HUES64 (cell line): ENCODE data around the gene CFAP97. TPM values are rescaled to one million over a fixed set of nuclear protein-coding genes. Genes with fewer than 3 reads are reported as not detected.
"Not testable (repeated sequence)": the region's sequence is repeated elsewhere in the genome, so short reads cannot be mapped to it uniquely, and the experiment has no call there.

Source experiments
- H3K27ac ChIP-seq: 2 replicates; pipeline ENCODE4 v1.7.0; 2013; ENCODE audit warnings: low read depth, low read length, inconsistent platforms
- H3K27me3 ChIP-seq: 2 replicates; pipeline ENCODE4 v1.6.1; 2013; ENCODE audit warnings: mild to moderate bottlenecking, low read length; ENCODE audit not compliant: insufficient read depth
- H3K36me3 ChIP-seq: 2 replicates; pipeline ENCODE4 v1.6.1; 2013; ENCODE audit warnings: mild to moderate bottlenecking, low read length; ENCODE audit not compliant: insufficient read depth
- H3K4me1 ChIP-seq: 2 replicates; pipeline ENCODE4 v1.6.1; 2013; ENCODE audit warnings: mild to moderate bottlenecking, low read length, moderate library complexity; ENCODE audit not compliant: insufficient read depth
- H3K4me3 ChIP-seq: 2 replicates; pipeline ENCODE4 v1.5.1; 2013; ENCODE audit warnings: mild to moderate bottlenecking, low read length, moderate library complexity
- H3K9ac ChIP-seq: 2 replicates; pipeline ENCODE4 v1.6.1; 2013; ENCODE audit warnings: mild to moderate bottlenecking, low read depth, low read length
- H3K9me3 ChIP-seq: 2 replicates; pipeline ENCODE4 v1.6.1; 2013; ENCODE audit warnings: low read depth, low read length; ENCODE audit not compliant: insufficient read depth
- WGBS: fragments of 150-250, 120-280 bp; methylation state at CpG from one replicate; pipeline ENCODE4 v1.1.7; 2013; ENCODE audit warnings: missing lambda C conversion rate; 5-methylcytosine and 5-hydroxymethylcytosine counted together
- polyA plus RNA-seq, 2 experiments: library from polyadenylated mRNA; stranded (reverse); fragments of 50-300 nt; gene quantifications; one replicate each; pipeline ENCODE4 v1.2.3, GENCODE V29; 2013

The CFAP97 gene
- 17.4 TPM for polyA plus RNA-seq (2013, experiment 1 of 2)
- polyA plus RNA-seq (2013, experiment 2 of 2), result 20.2 TPM

DNA sequence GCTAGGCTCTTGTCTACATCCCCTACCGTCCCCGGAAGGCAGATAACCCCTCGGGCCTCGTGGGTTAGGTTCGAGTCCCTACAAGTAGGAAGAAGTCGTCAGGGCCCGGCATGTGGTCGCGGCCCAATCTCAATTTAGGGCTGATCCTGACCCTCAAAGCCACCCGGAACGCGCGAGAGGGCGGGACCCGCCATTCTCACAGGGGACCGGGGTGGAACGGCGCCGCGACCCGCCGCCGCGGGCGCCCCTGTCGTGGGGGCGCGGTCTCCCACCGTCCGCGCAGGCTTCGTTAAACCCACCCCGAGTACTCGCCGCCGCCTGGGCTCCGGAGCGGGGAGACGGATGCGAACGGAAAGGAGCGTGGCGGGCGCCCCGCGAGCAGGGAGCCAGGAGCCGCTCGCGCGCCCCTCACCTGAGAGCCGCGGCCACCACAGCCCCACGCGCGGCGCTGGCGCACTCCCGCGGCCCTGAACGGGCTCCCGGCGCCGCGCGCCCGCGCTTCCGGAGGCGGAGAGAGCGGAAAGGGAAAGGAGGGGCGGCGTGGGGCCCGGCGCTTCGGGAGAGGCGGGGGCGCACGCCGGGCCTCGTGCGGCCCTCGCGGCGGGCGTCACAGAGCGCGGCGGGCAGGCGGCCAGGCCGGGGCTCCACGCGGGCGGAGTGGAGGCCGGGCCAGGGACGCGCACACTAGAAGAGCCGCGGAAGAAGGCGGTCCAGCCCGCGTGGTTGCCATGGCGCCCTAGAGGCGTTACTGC, at the start of gene CFAP97:
TSS of gene CFAP97 (minus strand) at position 515 of the 752 bp plus-strand sequence. CDS start 12,804 bp downstream, outside the sequence.
- peak within 1 kb of the TSS; percentile 35; the same call in 1 of the 2 replicates for H3K27ac ChIP-seq
- H3K27me3 ChIP-seq, result peaks cover 22% of the 10 kb centered on the region
- no peaks in the 10 kb centered on the region for H3K9me3 ChIP-seq
- H3K4me3 ChIP-seq, result peak within 1 kb of the TSS; percentile 74
- under 1% methylated on average over 103 of the region's 103 CpGs for WGBS
- H3K4me1 ChIP-seq, result peaks cover 24% of the 10 kb centered on the region
- peak within 1 kb of the TSS; percentile 86 for H3K9ac ChIP-seq
- peaks cover 4% of the 10 kb centered on the region; the same call in 1 of the 2 replicates for H3K36me3 ChIP-seq

DNA sequence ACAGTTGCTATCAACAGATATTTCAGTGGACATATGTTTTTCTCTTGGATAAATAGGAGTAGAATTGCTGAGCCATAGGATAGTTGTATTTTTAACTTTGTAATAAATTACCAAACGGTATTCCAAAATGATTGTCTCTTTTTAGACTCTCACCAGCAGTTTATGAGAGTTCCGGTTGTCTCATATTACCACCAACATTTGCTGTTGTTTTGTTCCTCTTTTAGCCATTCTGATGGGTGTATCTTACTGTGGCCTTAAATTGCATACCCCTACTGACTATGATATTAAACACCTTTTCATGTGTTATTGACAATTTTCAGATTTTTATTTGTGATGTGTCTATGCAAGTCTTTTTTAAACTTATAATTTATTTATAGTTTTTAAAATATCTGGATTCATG, 45.3 kb upstream of the CFAP97 start:
- Histone ChIP-seq H3K36me3 (0 out of 2 replicates have a peak, but pooled peaks cover 4% of the 10 kb centered on the region), H3K4me1 (peaks cover 1% of the 10 kb centered on the region), H3K27me3 (no peaks in the 10 kb centered on the region), H3K9me3 (no peaks in the 10 kb centered on the region), H3K27ac (no peak overlapping the region), H3K4me3 (no peak overlapping the region), H3K9ac (no peak overlapping the region)
- WGBS, result 100% methylated on average over 2 of the region's 2 CpGs

DNA sequence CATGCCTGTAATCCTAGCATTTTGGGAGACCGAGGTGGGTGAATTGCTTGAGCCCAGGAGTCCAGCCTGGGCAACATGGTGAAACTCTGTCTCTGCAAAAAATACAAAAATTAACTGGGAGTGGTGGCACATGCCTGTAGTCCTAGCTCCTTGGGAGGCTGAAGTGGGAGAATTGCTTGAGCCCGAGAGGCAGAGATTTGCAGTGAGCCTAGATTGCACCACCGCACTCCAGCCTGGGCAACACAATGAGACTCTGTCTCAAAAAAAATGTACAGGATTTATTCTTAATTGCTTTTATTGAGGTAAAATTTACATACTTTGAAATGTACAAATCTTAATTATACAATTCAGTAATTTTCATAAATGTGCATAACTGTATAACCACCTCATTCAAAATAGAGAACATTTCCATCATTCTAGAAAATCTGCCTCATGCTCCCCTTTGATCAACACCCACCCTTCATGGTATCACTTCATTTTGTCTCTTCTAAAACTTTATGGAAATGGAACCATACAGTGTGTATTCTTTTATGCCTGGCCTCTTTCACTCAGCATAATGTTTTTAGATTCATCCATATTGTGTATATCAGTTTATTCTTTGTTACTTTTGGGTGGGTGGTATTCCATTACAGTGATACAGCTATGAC, 44.7 kb upstream of the CFAP97 start:
- H3K27ac ChIP-seq, result no peak overlapping the region
- no peak overlapping the region for H3K4me3 ChIP-seq
- no peak overlapping the region for H3K9ac ChIP-seq
- H3K27me3 ChIP-seq, result no peaks in the 10 kb centered on the region
- 0 out of 2 replicates have a peak, but pooled peaks cover 4% of the 10 kb centered on the region for H3K36me3 ChIP-seq
- no peaks in the 10 kb centered on the region for H3K4me1 ChIP-seq
- no peaks in the 10 kb centered on the region for H3K9me3 ChIP-seq
- WGBS, result 94% methylated on average over 3 of the region's 3 CpGs

DNA sequence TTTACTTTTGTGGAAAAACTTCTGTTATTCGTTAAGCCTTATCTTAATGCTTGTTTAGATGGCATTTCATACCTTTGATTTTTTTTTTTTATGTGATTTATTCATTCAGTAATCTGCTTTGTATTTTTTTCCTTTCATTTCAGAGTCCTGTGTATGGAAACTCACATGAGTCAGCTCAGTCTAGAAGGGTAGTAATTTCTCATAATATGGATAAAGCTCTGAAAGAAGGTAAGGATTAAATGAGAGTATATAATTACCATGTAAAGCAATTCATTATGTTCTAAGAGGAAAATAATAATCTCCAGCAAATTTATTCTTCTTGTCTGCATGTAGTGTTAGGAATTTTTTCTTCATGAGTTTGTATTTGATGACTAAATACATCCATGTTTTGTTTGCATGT, 43.4 kb upstream of the CFAP97 start:
- Histone ChIP-seq H3K4me1 (no peaks in the 10 kb centered on the region), H3K27me3 (no peaks in the 10 kb centered on the region), H3K36me3 (0 out of 2 replicates have a peak, but pooled peaks cover 4% of the 10 kb centered on the region), H3K9me3 (no peaks in the 10 kb centered on the region), H3K9ac (no peak overlapping the region), H3K4me3 (no peak overlapping the region), H3K27ac (no peak overlapping the region)
- WGBS, result 80% methylated on average over 1 of the region's 1 CpG

DNA sequence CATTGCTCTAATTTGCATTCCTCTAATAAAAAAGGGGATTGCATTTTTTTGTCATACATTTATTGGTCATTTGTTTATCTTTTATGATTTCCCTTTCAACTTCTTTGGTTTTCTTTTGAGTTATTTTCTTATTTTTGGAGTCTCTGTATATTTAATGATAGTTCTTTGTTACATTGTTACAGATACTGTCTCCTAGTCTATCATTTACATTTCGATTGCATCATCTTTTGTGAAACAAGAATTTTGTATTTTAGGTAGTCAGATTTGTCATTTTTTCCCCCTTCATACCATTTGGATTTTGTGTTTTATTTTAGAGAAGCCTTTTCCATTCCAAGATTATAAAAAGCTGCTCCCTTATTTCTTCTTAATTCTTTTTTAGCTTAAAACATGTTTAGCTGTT, 42.7 kb upstream of the CFAP97 start:
- no peak overlapping the region for H3K27ac ChIP-seq
- no peaks in the 10 kb centered on the region for H3K4me1 ChIP-seq
- H3K36me3 ChIP-seq, result peaks cover 4% of the 10 kb centered on the region; the same call in 1 of the 2 replicates
- H3K9ac ChIP-seq, result no peak overlapping the region
- WGBS, result no CpG with 5 or more reads among the region's 1 CpG
- H3K9me3 ChIP-seq, result 0 out of 2 replicates have a peak, but pooled peaks cover 4% of the 10 kb centered on the region
- no peak overlapping the region for H3K4me3 ChIP-seq
- H3K27me3 ChIP-seq, result no peaks in the 10 kb centered on the region

DNA sequence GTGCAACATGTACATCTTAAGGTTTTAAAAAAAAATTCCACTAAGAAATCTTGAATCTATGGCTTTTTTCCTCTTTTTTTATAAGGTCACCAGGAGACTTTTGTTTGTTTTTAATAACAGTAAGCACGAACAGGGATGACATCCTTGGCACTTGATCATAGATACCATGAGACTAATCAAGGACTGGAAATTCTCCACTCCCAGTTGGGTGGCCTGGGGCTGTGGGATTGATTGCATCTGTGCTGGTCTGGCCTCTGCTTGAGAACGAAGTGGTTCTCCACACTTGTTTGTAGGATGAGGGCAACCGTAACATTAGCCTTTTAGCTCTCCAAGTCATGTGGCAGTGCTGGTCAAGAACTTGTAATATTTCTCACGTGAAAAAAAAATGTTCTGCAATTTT, 41.0 kb upstream of the CFAP97 start:
- H3K4me3 ChIP-seq, result no peak overlapping the region
- no peak overlapping the region for H3K27ac ChIP-seq
- 0 out of 2 replicates have a peak, but pooled peaks cover 5% of the 10 kb centered on the region for H3K9me3 ChIP-seq
- no peaks in the 10 kb centered on the region for H3K4me1 ChIP-seq
- no peaks in the 10 kb centered on the region for H3K27me3 ChIP-seq
- 90% methylated on average over 4 of the region's 4 CpGs for WGBS
- peaks cover 4% of the 10 kb centered on the region; the same call in 1 of the 2 replicates for H3K36me3 ChIP-seq
- no peak overlapping the region for H3K9ac ChIP-seq

DNA sequence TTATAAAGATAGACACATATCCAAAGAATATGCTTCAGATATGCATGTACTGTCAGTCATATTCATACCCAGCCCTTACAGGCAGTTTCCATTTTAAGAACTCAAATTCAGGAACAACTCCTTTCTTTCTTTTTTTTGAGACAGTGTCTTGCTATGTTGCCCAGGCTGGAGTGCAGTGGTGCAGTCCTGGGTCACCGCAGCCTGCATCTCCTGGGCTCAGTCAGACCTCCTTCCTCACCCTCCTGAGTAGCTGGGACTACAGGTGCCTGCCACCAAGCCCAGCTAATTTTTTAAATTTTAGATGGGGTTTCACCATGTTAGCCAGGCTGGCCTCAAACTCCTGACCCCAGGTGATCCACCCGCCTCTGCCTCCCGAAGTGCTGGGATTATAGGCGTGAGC, 40.1 kb upstream of the CFAP97 start:
- Histone ChIP-seq H3K4me3 (no peak overlapping the region), H3K9ac (no peak overlapping the region), H3K36me3 (peaks cover 4% of the 10 kb centered on the region; the same call in 1 of the 2 replicates), H3K27ac (no peak overlapping the region), H3K27me3 (no peaks in the 10 kb centered on the region), H3K4me1 (no peaks in the 10 kb centered on the region), H3K9me3 (peaks cover 6% of the 10 kb centered on the region; the same call in 1 of the 2 replicates)
- WGBS, result 97% methylated on average over 4 of the region's 4 CpGs

DNA sequence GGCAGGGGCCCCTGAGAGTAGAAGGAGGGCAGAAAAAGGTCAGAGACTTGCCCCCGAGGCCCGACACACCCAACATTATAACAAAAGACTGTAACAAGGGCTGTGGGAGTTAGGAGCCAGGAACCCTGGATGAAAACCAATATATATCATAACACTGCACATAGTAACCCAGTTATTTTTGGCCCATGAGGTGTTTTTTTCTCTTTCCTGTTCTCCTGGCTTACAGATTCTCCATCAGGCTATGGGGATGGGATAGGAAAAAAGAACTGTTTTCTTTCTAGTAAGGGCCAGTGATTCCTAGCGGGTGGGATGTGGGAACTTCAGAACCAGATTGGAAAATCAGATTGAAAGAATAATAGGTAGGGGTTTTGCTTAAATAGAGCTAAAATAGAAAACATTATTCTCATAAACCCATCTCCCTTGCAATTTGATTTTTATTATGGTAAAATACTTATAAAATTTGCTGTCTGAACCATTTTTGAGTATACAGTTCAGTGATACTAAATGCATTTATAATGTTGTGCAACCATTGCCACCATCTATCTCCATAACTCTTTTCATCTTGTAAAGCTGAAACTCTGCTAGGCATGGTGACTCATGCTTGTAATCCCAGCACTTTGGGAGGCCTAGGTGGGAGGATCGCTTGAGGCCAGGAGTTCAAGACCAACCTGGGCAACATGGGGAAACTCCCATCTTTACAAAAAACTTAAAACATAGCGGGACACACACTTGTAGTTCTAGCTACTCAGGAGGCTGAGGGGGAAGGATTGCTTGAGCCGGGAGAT, 39.1 kb upstream of the CFAP97 start:
- 95% methylated on average over 5 of the region's 6 CpGs for WGBS
- Histone ChIP-seq H3K9ac (no peak overlapping the region), H3K4me3 (no peak overlapping the region), H3K4me1 (no peaks in the 10 kb centered on the region), H3K27me3 (no peaks in the 10 kb centered on the region), H3K36me3 (peaks cover 8% of the 10 kb centered on the region; the same call in 1 of the 2 replicates), H3K9me3 (peaks cover 15% of the 10 kb centered on the region), H3K27ac (no peak overlapping the region)

DNA sequence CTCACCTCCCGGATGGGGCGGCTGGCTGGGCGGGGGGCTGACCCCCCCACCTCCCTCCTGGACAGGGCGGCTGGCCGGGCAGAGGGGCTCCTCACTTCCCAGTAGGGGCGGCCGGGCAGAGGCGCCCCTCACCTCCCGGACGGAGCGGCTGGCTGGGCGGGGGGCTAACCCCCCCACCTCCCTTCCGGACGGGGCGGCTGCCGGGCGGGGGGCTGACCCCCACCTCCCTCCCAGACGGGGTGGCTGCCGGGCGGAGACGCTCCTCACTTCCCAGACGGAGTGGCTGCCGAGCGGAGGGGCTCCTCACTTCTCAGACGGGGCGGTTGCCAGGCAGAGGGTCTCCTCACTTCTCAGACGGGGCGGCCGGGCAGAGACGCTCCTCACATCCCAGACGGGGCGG, 36.7 kb upstream of the CFAP97 start:
- H3K27me3 ChIP-seq, H3K36me3 ChIP-seq, H3K9ac ChIP-seq, H3K27ac ChIP-seq, H3K4me3 ChIP-seq, H3K4me1 ChIP-seq: not testable (repeated sequence)
- H3K9me3 ChIP-seq, result peaks cover 15% of the 10 kb centered on the region
- 87% methylated on average over 19 of the region's 32 CpGs for WGBS

DNA sequence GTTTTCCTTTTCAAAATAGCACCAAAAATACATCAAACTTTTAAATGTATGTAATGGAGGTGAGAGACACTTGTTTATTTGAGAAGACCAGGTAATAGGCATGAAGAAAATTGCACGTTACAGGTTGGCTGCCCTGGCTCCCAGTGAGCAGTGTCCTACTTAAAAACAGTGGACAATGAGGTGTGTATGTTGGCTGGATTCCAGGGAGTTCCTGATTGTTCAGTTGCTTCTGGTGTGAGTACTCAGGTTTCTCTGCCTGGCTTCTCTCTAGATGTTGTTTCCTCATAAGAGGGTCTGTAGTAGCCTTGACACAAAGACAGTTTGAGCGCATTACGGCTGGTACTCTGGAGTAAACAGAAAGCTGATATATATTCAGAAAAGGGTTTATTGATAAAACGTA, 35.0 kb upstream of the CFAP97 start:
- no peak overlapping the region for H3K9ac ChIP-seq
- WGBS, result 84% methylated on average over 4 of the region's 4 CpGs
- no peak overlapping the region for H3K4me3 ChIP-seq
- H3K4me1 ChIP-seq, result no peaks in the 10 kb centered on the region
- peaks cover 4% of the 10 kb centered on the region; the same call in 1 of the 2 replicates for H3K36me3 ChIP-seq
- no peaks in the 10 kb centered on the region for H3K27me3 ChIP-seq
- H3K9me3 ChIP-seq, result peaks cover 15% of the 10 kb centered on the region
- no peak overlapping the region for H3K27ac ChIP-seq
